Endothelial cell (in vitro differentiated cells): ENCODE results near the gene GAS6. TPM values are rescaled to one million over a fixed set of nuclear protein-coding genes. Genes with fewer than 3 reads are reported as not detected.
"Not testable (repeated sequence)": the region's sequence is repeated elsewhere in the genome, so short reads cannot be mapped to it uniquely, and the experiment has no call there.

ENCODE experiments used
- DNase-seq: peaks from one replicate; pipeline ENCODE4 v3.0.0; 2021; ENCODE audit warnings: low spot score
- H3K27ac Mint-ChIP-seq: one replicate; pipeline ENCODE4 v1.8.0; 2021; ENCODE audit warnings: mixed read lengths, inconsistent platforms; ENCODE audit not compliant: unreplicated experiment
- H3K27me3 Mint-ChIP-seq: one replicate; pipeline ENCODE4 v1.8.0; 2021; ENCODE audit warnings: mild to moderate bottlenecking, moderate library complexity, mixed read lengths, inconsistent platforms; ENCODE audit not compliant: unreplicated experiment
- H3K36me3 Mint-ChIP-seq: one replicate; pipeline ENCODE4 v1.8.0; 2021; ENCODE audit warnings: mild to moderate bottlenecking, low read depth, mixed read lengths, inconsistent platforms; ENCODE audit not compliant: unreplicated experiment
- H3K4me1 Mint-ChIP-seq: one replicate; pipeline ENCODE4 v1.8.0; 2021; ENCODE audit warnings: mild to moderate bottlenecking, mixed read lengths, inconsistent platforms; ENCODE audit not compliant: unreplicated experiment
- H3K4me3 Mint-ChIP-seq: one replicate; pipeline ENCODE4 v1.8.0; 2021; ENCODE audit warnings: mild to moderate bottlenecking, mixed read lengths, inconsistent platforms; ENCODE audit not compliant: unreplicated experiment
- H3K9me3 Mint-ChIP-seq: one replicate; pipeline ENCODE4 v1.8.0; 2021; ENCODE audit warnings: mixed read lengths, inconsistent platforms; ENCODE audit not compliant: unreplicated experiment
- total RNA-seq: library from RNA; stranded (reverse); fragmentation: NEBNext Ultra II Directional; extraction: Animal tissue kit (Norgen Biotek cat#: 25700); gene quantifications from one replicate; pipeline ENCODE4 v1.2.1, GENCODE V29; 2021; ENCODE audit not compliant: unreplicated experiment
- TF ChIP-seq, protein P1 (sequence below): fragments of 200-600 bp; sonication (generic); IDR thresholded peaks from one replicate; pipeline ENCODE4 v1.5.0; 2021; ENCODE audit warnings: antibody characterized with exemption; ENCODE audit not compliant: unreplicated experiment

GAS6 gene
- total RNA-seq, 1 donor from 2014 or later = 19.8 TPM

GRCh38 chr13:113835461-113836270 is 28.2 kb downstream of the GAS6 start:
- no peak for DNase-seq
- Mint-ChIP-seq H3K27ac (no peak overlapping the region), H3K36me3 (no peaks in the 10 kb centered on the region), H3K9me3 (no peaks in the 10 kb centered on the region), H3K4me1 (peaks cover 10% of the 10 kb centered on the region), H3K27me3 (peaks cover 21% of the 10 kb centered on the region), H3K4me3 (no peak overlapping the region)
- TF ChIP-seq, protein P1, sequence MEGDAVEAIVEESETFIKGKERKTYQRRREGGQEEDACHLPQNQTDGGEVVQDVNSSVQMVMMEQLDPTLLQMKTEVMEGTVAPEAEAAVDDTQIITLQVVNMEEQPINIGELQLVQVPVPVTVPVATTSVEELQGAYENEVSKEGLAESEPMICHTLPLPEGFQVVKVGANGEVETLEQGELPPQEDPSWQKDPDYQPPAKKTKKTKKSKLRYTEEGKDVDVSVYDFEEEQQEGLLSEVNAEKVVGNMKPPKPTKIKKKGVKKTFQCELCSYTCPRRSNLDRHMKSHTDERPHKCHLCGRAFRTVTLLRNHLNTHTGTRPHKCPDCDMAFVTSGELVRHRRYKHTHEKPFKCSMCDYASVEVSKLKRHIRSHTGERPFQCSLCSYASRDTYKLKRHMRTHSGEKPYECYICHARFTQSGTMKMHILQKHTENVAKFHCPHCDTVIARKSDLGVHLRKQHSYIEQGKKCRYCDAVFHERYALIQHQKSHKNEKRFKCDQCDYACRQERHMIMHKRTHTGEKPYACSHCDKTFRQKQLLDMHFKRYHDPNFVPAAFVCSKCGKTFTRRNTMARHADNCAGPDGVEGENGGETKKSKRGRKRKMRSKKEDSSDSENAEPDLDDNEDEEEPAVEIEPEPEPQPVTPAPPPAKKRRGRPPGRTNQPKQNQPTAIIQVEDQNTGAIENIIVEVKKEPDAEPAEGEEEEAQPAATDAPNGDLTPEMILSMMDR = no peak

GRCh38 chr13:113834496-113835200 is 29.2 kb downstream of the GAS6 start:
- no peak overlapping the region for H3K4me3 Mint-ChIP-seq
- H3K9me3 Mint-ChIP-seq = no peaks in the 10 kb centered on the region
- TF ChIP-seq, protein P1 = no peak
- no peak for DNase-seq
- H3K27me3 Mint-ChIP-seq = peaks cover 21% of the 10 kb centered on the region
- H3K27ac Mint-ChIP-seq = no peak overlapping the region
- no peaks in the 10 kb centered on the region for H3K36me3 Mint-ChIP-seq
- peaks cover 10% of the 10 kb centered on the region for H3K4me1 Mint-ChIP-seq

- H3K9me3 Mint-ChIP-seq, H3K36me3 Mint-ChIP-seq, H3K4me3 Mint-ChIP-seq, DNase-seq: not testable (repeated sequence)
- Mint-ChIP-seq H3K27ac (peak overlapping the region; percentile 36), H3K27me3 (peaks cover 21% of the 10 kb centered on the region), H3K4me1 (peaks cover 10% of the 10 kb centered on the region)
These were observed 29.9 kb downstream of the GAS6 start for GRCh38 chr13:113834006-113834405.

GRCh38 chr13:113833111-113833830 is 30.6 kb downstream of the GAS6 start:
- H3K4me1 Mint-ChIP-seq = peaks cover 10% of the 10 kb centered on the region
- TF ChIP-seq, protein P1 = no peak
- no peaks in the 10 kb centered on the region for H3K9me3 Mint-ChIP-seq
- H3K36me3 Mint-ChIP-seq = no peaks in the 10 kb centered on the region
- H3K27ac Mint-ChIP-seq = peak overlapping the region; percentile 30
- no peak for DNase-seq
- H3K4me3 Mint-ChIP-seq = no peak overlapping the region
- peaks cover 21% of the 10 kb centered on the region for H3K27me3 Mint-ChIP-seq

- Mint-ChIP-seq H3K4me3 (no peak overlapping the region), H3K4me1 (peaks cover 8% of the 10 kb centered on the region), H3K9me3 (no peaks in the 10 kb centered on the region), H3K27me3 (peaks cover 16% of the 10 kb centered on the region), H3K36me3 (no peaks in the 10 kb centered on the region), H3K27ac (no peak overlapping the region)
- TF ChIP-seq, protein P1 = no peak
- no peak for DNase-seq
These were observed 31.2 kb downstream of the GAS6 start for GRCh38 chr13:113832631-113833030.
